ENCODE results near the gene HOOK2.
"Not testable (repeated sequence)": the region's sequence is repeated elsewhere in the genome, so short reads cannot be mapped to it uniquely, and the experiment has no call there.

The HOOK2 gene, protein sequence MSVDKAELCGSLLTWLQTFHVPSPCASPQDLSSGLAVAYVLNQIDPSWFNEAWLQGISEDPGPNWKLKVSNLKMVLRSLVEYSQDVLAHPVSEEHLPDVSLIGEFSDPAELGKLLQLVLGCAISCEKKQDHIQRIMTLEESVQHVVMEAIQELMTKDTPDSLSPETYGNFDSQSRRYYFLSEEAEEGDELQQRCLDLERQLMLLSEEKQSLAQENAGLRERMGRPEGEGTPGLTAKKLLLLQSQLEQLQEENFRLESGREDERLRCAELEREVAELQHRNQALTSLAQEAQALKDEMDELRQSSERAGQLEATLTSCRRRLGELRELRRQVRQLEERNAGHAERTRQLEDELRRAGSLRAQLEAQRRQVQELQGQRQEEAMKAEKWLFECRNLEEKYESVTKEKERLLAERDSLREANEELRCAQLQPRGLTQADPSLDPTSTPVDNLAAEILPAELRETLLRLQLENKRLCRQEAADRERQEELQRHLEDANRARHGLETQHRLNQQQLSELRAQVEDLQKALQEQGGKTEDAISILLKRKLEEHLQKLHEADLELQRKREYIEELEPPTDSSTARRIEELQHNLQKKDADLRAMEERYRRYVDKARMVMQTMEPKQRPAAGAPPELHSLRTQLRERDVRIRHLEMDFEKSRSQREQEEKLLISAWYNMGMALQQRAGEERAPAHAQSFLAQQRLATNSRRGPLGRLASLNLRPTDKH

GRCh38 chr19:12774588-12775555 lies at the start of gene HOOK2:
Gene HOOK2 (minus strand): TSS chr19:12775552. CDS start chr19:12775449, 103 bp downstream.
- TF ChIP-seq CTCF (IDR thresholded peaks at IDR 0.05; ENCODE audit: low read depth, low read length, poor library complexity, severe bottlenecking) (no peak), EZH2phosphoT487 (IDR thresholded peaks at IDR 0.05; ENCODE audit: borderline replicate concordance, low read length) (no peak)
- Histone ChIP-seq H3K27ac (ENCODE audit: low read depth, low read length) (no peak within 1 kb of the TSS; the same call in 1 of the 2 replicates), H3K4me1 (ENCODE audit: control insufficient read depth, low read length) (peaks cover 38% of the 10 kb centered on the region), H3K9me3 (ENCODE audit: control insufficient read depth, insufficient read depth, low read length) (no peaks in the 10 kb centered on the region), H3K4me3 (ENCODE audit: low read length) (peak within 1 kb of the TSS; percentile 87), H3K36me3 (ENCODE audit: control insufficient read depth, low read length) (peaks cover 3% of the 10 kb centered on the region; the same call in 1 of the 2 replicates), H3K4me2 (ENCODE audit: low read length) (peak within 1 kb of the TSS; percentile 93), H3K9me2 (replicated peaks; ENCODE audit: control insufficient read depth, low read length) (no peaks in the 10 kb centered on the region), H4K20me1 (ENCODE audit: control insufficient read depth, insufficient read depth, low read depth, low read length) (no peaks in the 10 kb centered on the region), H3K27me3 (ENCODE audit: control insufficient read depth, low read length) (no peaks in the 10 kb centered on the region), H3K79me2 (ENCODE audit: control insufficient read depth, low read length) (no peaks in the 10 kb centered on the region), H3F3A (ENCODE audit: control insufficient read depth, insufficient read depth) (peaks cover 7% of the 10 kb centered on the region; the same call in 1 of the 2 replicates)

- no peaks in the 10 kb centered on the region for H3K9me3 ChIP-seq (ENCODE audit: control insufficient read depth, insufficient read depth, low read length)
- H3K4me1 ChIP-seq (ENCODE audit: control insufficient read depth, low read length) = no peaks in the 10 kb centered on the region
- H3K4me3 ChIP-seq (ENCODE audit: low read length) = no peak overlapping the region
- no peaks in the 10 kb centered on the region for H3K36me3 ChIP-seq (ENCODE audit: control insufficient read depth, low read length)
- TF ChIP-seq CTCF (IDR thresholded peaks at IDR 0.05; ENCODE audit: low read depth, low read length, poor library complexity, severe bottlenecking) = no peak
- no peak for TF ChIP-seq EZH2phosphoT487 (IDR thresholded peaks at IDR 0.05; ENCODE audit: borderline replicate concordance, low read length)
- H3K27me3 ChIP-seq (ENCODE audit: control insufficient read depth, low read length) = no peaks in the 10 kb centered on the region
- H3K9me2 ChIP-seq (replicated peaks; ENCODE audit: control insufficient read depth, low read length) = no peaks in the 10 kb centered on the region
- no peaks in the 10 kb centered on the region for H3K79me2 ChIP-seq (ENCODE audit: control insufficient read depth, low read length)
- H3K27ac ChIP-seq (ENCODE audit: low read depth, low read length) = no peak overlapping the region
- 0 out of 2 replicates have a peak, but pooled peaks cover 3% of the 10 kb centered on the region for H4K20me1 ChIP-seq (ENCODE audit: control insufficient read depth, insufficient read depth, low read depth, low read length)
- H3K4me2 ChIP-seq (ENCODE audit: low read length) = no peak overlapping the region
- H3F3A ChIP-seq (ENCODE audit: control insufficient read depth, insufficient read depth) = no peaks in the 10 kb centered on the region
Observed at GRCh38 chr19:12821761-12822160, 46.4 kb upstream of the HOOK2 start.

- H3K27me3 ChIP-seq (ENCODE audit: control insufficient read depth, low read length) = not testable (repeated sequence)
Observed at GRCh38 chr19:12817810-12818209, 42.5 kb upstream of the HOOK2 start.

GRCh38 chr19:12817188-12817587 lies 41.8 kb upstream of the HOOK2 start:
- not testable (repeated sequence) for H3K4me2 ChIP-seq (ENCODE audit: low read length); H3K9me3 ChIP-seq (ENCODE audit: control insufficient read depth, insufficient read depth, low read length); H3K4me3 ChIP-seq (ENCODE audit: low read length); H4K20me1 ChIP-seq (ENCODE audit: control insufficient read depth, insufficient read depth, low read depth, low read length); H3K27ac ChIP-seq (ENCODE audit: low read depth, low read length); H3F3A ChIP-seq (ENCODE audit: control insufficient read depth, insufficient read depth); H3K9me2 ChIP-seq (replicated peaks; ENCODE audit: control insufficient read depth, low read length); H3K27me3 ChIP-seq (ENCODE audit: control insufficient read depth, low read length); H3K79me2 ChIP-seq (ENCODE audit: control insufficient read depth, low read length); H3K4me1 ChIP-seq (ENCODE audit: control insufficient read depth, low read length)
- peaks cover 11% of the 10 kb centered on the region for H3K36me3 ChIP-seq (ENCODE audit: control insufficient read depth, low read length)

More at GRCh38 chr19:12817810-12818209, 42.5 kb upstream of the HOOK2 start:
- not testable (repeated sequence) for H3K4me3 ChIP-seq (ENCODE audit: low read length); H3K79me2 ChIP-seq (ENCODE audit: control insufficient read depth, low read length); H3K9me2 ChIP-seq (replicated peaks; ENCODE audit: control insufficient read depth, low read length); H3K4me1 ChIP-seq (ENCODE audit: control insufficient read depth, low read length); H3F3A ChIP-seq (ENCODE audit: control insufficient read depth, insufficient read depth); H4K20me1 ChIP-seq (ENCODE audit: control insufficient read depth, insufficient read depth, low read depth, low read length); H3K9me3 ChIP-seq (ENCODE audit: control insufficient read depth, insufficient read depth, low read length); H3K4me2 ChIP-seq (ENCODE audit: low read length); H3K27ac ChIP-seq (ENCODE audit: low read depth, low read length)
- peaks cover 11% of the 10 kb centered on the region for H3K36me3 ChIP-seq (ENCODE audit: control insufficient read depth, low read length)
